Thyroid gland (tissue), 4 donors: Measurements from ENCODE around the gene POU2AF1.

Experiments
- CTCF ChIP-seq, 6 experiments: fragments of 200-600 bp in 3 of 6; fragments of 450-650 bp in 3 of 6; sonication (generic) in 3 of 6; IDR thresholded peaks; one replicate each; pipeline ENCODE4 v1.5.1; 2016 to 2019; ENCODE audit warnings: antibody characterized with exemption in 6 of 6, mild to moderate bottlenecking in 2 of 6, inconsistent platforms in 1 of 6, moderate library complexity in 1 of 6
- POLR2A ChIP-seq, 2 donors: fragments of 450-650 bp; IDR thresholded peaks; one replicate each; pipeline ENCODE4 v1.6.1; 2017; ENCODE audit warnings: antibody characterized with exemption in 2 of 2, mild to moderate bottlenecking in 2 of 2, moderate library complexity in 1 of 2

GRCh38 chr11:111414936-111415335 is 35.9 kb upstream of the POU2AF1 start:
- TF ChIP-seq CTCF (IDR thresholded peaks at IDR 0.05) (no peak), POLR2A (IDR thresholded peaks at IDR 0.05) (no peak)
